ENCODE data around the gene SDF2L1. TPM values are rescaled to one million over a fixed set of nuclear protein-coding genes. Genes with fewer than 3 reads are reported as not detected.
A peak's percentile ranks its signal among the peaks of the same experiment; 100 is the strongest.
"Not testable (repeated sequence)": the region's sequence is repeated elsewhere in the genome, so short reads cannot be mapped to it uniquely, and the experiment has no call there.

The SDF2L1 gene
- total RNA-seq, 6 experiments from 2014 or later: 49.1 to 63.5 (median 55.6) TPM

GRCh38 chr22:21639359-21639758 lies 2.7 kb upstream of the SDF2L1 start:
- Mint-ChIP-seq H3K36me3 (ENCODE audit: low read depth) (no peaks in the 10 kb centered on the region), H3K27me3 (ENCODE audit: insufficient read depth) (no peaks in the 10 kb centered on the region), H3K27ac (no peak overlapping the region), H3K9me3 (no peaks in the 10 kb centered on the region), H3K4me3 (no peak overlapping the region), H3K4me1 (ENCODE audit: low read depth) (peaks cover 22% of the 10 kb centered on the region)
- TF ChIP-seq CTCF (IDR thresholded peaks at IDR 0.05): no peak
- no peak for DNase-seq

GRCh38 chr22:21640810-21641209 lies 1.3 kb upstream of the SDF2L1 start:
- no peaks in the 10 kb centered on the region for H3K9me3 Mint-ChIP-seq
- H3K27ac Mint-ChIP-seq: no peak overlapping the region

GRCh38 chr22:21641417-21641788 lies 699 bp upstream of the SDF2L1 start:
- Mint-ChIP-seq H3K9me3 (no peaks in the 10 kb centered on the region), H3K4me1 (ENCODE audit: low read depth) (peaks cover 24% of the 10 kb centered on the region), H3K27ac (peak overlapping the region; percentile 85), H3K4me3 (peak overlapping the region; percentile 80), H3K27me3 (ENCODE audit: insufficient read depth) (no peaks in the 10 kb centered on the region; the same call in 1 of the 2 replicates), H3K36me3 (ENCODE audit: low read depth) (no peaks in the 10 kb centered on the region)
- TF ChIP-seq CTCF (IDR thresholded peaks at IDR 0.05): peak; percentile 61
- DNase-seq: peak; percentile 51

More at GRCh38 chr22:21640810-21641209, 1.3 kb upstream of the SDF2L1 start:
- Mint-ChIP-seq H3K4me1 (ENCODE audit: low read depth) (peaks cover 22% of the 10 kb centered on the region), H3K4me3 (peak overlapping the region; percentile 80), H3K36me3 (ENCODE audit: low read depth) (no peaks in the 10 kb centered on the region), H3K27me3 (ENCODE audit: insufficient read depth) (no peaks in the 10 kb centered on the region; the same call in 1 of the 2 replicates)
- no peak for TF ChIP-seq CTCF (IDR thresholded peaks at IDR 0.05)
- DNase-seq: no peak

- H3K36me3 Mint-ChIP-seq (ENCODE audit: low read depth): no peaks in the 10 kb centered on the region
- no peaks in the 10 kb centered on the region; the same call in 1 of the 2 replicates for H3K27me3 Mint-ChIP-seq (ENCODE audit: insufficient read depth)
- peak; percentile 76 for TF ChIP-seq CTCF (IDR thresholded peaks at IDR 0.05)
- peak overlapping the region; percentile 85 for H3K27ac Mint-ChIP-seq
- H3K4me1 Mint-ChIP-seq (ENCODE audit: low read depth): peaks cover 31% of the 10 kb centered on the region
- H3K4me3 Mint-ChIP-seq: peak overlapping the region; percentile 80
- H3K9me3 Mint-ChIP-seq: no peaks in the 10 kb centered on the region
- peak; percentile 45 for DNase-seq
Observed at GRCh38 chr22:21642584-21643448, 714 bp downstream of the SDF2L1 start.

GRCh38 chr22:21643533-21644357 lies 1.6 kb downstream of the SDF2L1 start:
- TF ChIP-seq CTCF (IDR thresholded peaks at IDR 0.05): peak; percentile 46
- no peaks in the 10 kb centered on the region for H3K36me3 Mint-ChIP-seq (ENCODE audit: low read depth)
- H3K27ac Mint-ChIP-seq: peak overlapping the region; percentile 12; the same call in 1 of the 2 replicates
- H3K27me3 Mint-ChIP-seq (ENCODE audit: insufficient read depth): no peaks in the 10 kb centered on the region; the same call in 1 of the 2 replicates
- H3K9me3 Mint-ChIP-seq: no peaks in the 10 kb centered on the region
- no peak for DNase-seq
- peak overlapping the region; percentile 80 for H3K4me3 Mint-ChIP-seq
- H3K4me1 Mint-ChIP-seq (ENCODE audit: low read depth): peaks cover 31% of the 10 kb centered on the region

GRCh38 chr22:21645513-21645912 lies 3.4 kb downstream of the SDF2L1 start:
- H3K9me3 Mint-ChIP-seq; DNase-seq; H3K27ac Mint-ChIP-seq; H3K27me3 Mint-ChIP-seq (ENCODE audit: insufficient read depth); H3K4me3 Mint-ChIP-seq; H3K36me3 Mint-ChIP-seq (ENCODE audit: low read depth): not testable (repeated sequence)
- H3K4me1 Mint-ChIP-seq (ENCODE audit: low read depth): peaks cover 35% of the 10 kb centered on the region
